ENCODE results near the gene GNAI3.

The GNAI3 gene

DNA sequence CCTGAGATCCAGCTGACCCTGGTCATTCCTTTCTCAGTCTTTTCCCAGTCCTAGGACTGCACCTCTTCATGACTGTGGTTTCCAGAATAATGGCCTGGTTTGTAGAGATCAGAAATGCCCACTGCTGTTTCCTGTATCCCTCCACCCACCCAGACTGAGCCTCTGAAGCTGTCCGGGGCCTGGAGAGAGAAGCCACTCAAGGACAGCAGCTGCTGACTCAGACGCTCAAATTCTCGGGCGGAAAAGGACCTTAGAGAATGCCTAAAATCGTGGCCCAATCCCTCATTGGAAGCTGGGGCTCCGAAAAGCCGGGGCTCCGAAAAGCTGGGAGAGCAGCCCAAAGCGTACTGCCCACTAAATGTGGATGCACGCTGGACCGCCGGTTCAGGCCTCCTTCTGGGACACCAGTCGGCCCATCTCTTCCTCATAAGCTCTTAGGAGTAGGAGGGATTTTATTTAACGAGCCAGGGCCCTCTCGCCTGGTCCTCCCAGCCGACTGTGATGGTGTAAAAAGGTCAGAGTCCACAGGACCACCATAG lies 16.5 kb upstream of the GNAI3 start:
- peaks cover 13% of the 10 kb centered on the region for H3K4me1 ChIP-seq (ENCODE audit: insufficient read depth, low read length)
- TF ChIP-seq CTCF (IDR thresholded peaks at IDR 0.05; ENCODE audit: borderline replicate concordance, extremely low read depth, low read length, poor library complexity, severe bottlenecking): no peak
- TF ChIP-seq EZH2 (IDR thresholded peaks at IDR 0.05; ENCODE audit: borderline replicate concordance, low read depth, low read length, severe bottlenecking): no peak
- peak overlapping the region; percentile 92 for H2AFZ ChIP-seq (ENCODE audit: low read depth, low read length)
- no peaks in the 10 kb centered on the region for H3K79me2 ChIP-seq (ENCODE audit: insufficient read depth, low read length)
- no peaks in the 10 kb centered on the region for H3K27me3 ChIP-seq (ENCODE audit: insufficient read depth, low read length, poor library complexity)
- H3K9me3 ChIP-seq (ENCODE audit: insufficient read depth, low read length, severe bottlenecking): no peaks in the 10 kb centered on the region
- H3K27ac ChIP-seq (ENCODE audit: low read length): peak overlapping the region; percentile 65; the same call in 1 of the 2 replicates
- peak overlapping the region; percentile 47; the same call in 1 of the 2 replicates for H3K9ac ChIP-seq (ENCODE audit: low read depth, low read length)
- peak overlapping the region; percentile 60 for H3K4me2 ChIP-seq (ENCODE audit: insufficient read depth, low read length)
- DNase-seq: no peak
- H4K20me1 ChIP-seq (ENCODE audit: insufficient read depth, low read length): no peaks in the 10 kb centered on the region
- H3K36me3 ChIP-seq (ENCODE audit: insufficient read depth, low read length): no peaks in the 10 kb centered on the region
- no peak for ATAC-seq (ENCODE audit: insufficient read depth, low read depth)
- H3K4me3 ChIP-seq (ENCODE audit: low read depth in 1 of 2, low read length in 2 of 2): peak overlapping the region in 1 of 2 experiments; percentile 46; a peak in 1 of 4 replicates

- TF ChIP-seq EZH2 (IDR thresholded peaks at IDR 0.05; ENCODE audit: borderline replicate concordance, low read depth, low read length, severe bottlenecking): no peak
- peak; percentile 99 for TF ChIP-seq CTCF (IDR thresholded peaks at IDR 0.05; ENCODE audit: borderline replicate concordance, extremely low read depth, low read length, poor library complexity, severe bottlenecking)
- Histone ChIP-seq H3K27ac (ENCODE audit: low read length) (peak overlapping the region; percentile 65), H3K4me1 (ENCODE audit: insufficient read depth, low read length) (peaks cover 13% of the 10 kb centered on the region), H3K36me3 (ENCODE audit: insufficient read depth, low read length) (no peaks in the 10 kb centered on the region), H4K20me1 (ENCODE audit: insufficient read depth, low read length) (no peaks in the 10 kb centered on the region), H2AFZ (ENCODE audit: low read depth, low read length) (peak overlapping the region; percentile 92), H3K4me2 (ENCODE audit: insufficient read depth, low read length) (peak overlapping the region; percentile 60), H3K27me3 (ENCODE audit: insufficient read depth, low read length, poor library complexity) (no peaks in the 10 kb centered on the region), H3K79me2 (ENCODE audit: insufficient read depth, low read length) (no peaks in the 10 kb centered on the region), H3K9ac (ENCODE audit: low read depth, low read length) (peak overlapping the region; percentile 47), H3K9me3 (ENCODE audit: insufficient read depth, low read length, severe bottlenecking) (no peaks in the 10 kb centered on the region), H3K4me3 (ENCODE audit: low read depth in 1 of 2, low read length in 2 of 2) (peak overlapping the region in 1 of 2 experiments; percentile 46; a peak in 2 of 4 replicates)
- DNase-seq: peak; percentile 91
- peak; percentile 91 for ATAC-seq (ENCODE audit: insufficient read depth, low read depth)
Measured at GRCh38 chr1:109532365-109533136, 15.9 kb upstream of the GNAI3 start.

GRCh38 chr1:109534307-109534858 lies 14.0 kb upstream of the GNAI3 start:
- peaks cover 13% of the 10 kb centered on the region for H3K4me1 ChIP-seq (ENCODE audit: insufficient read depth, low read length)
- no peaks in the 10 kb centered on the region for H3K27me3 ChIP-seq (ENCODE audit: insufficient read depth, low read length, poor library complexity)
- DNase-seq: no peak
- H4K20me1 ChIP-seq (ENCODE audit: insufficient read depth, low read length): no peaks in the 10 kb centered on the region
- TF ChIP-seq EZH2 (IDR thresholded peaks at IDR 0.05; ENCODE audit: borderline replicate concordance, low read depth, low read length, severe bottlenecking) (no peak), CTCF (IDR thresholded peaks at IDR 0.05; ENCODE audit: borderline replicate concordance, extremely low read depth, low read length, poor library complexity, severe bottlenecking) (no peak)
- no peak overlapping the region for H3K4me2 ChIP-seq (ENCODE audit: insufficient read depth, low read length)
- H3K27ac ChIP-seq (ENCODE audit: low read length): no peak overlapping the region
- H3K79me2 ChIP-seq (ENCODE audit: insufficient read depth, low read length): no peaks in the 10 kb centered on the region
- H2AFZ ChIP-seq (ENCODE audit: low read depth, low read length): no peak overlapping the region
- no peaks in the 10 kb centered on the region for H3K36me3 ChIP-seq (ENCODE audit: insufficient read depth, low read length)
- ATAC-seq (ENCODE audit: insufficient read depth, low read depth): no peak
- H3K4me3 ChIP-seq (ENCODE audit: low read depth in 1 of 2, low read length in 2 of 2): no peak overlapping the region
- no peak overlapping the region for H3K9ac ChIP-seq (ENCODE audit: low read depth, low read length)
- H3K9me3 ChIP-seq (ENCODE audit: insufficient read depth, low read length, severe bottlenecking): no peaks in the 10 kb centered on the region

Measured in DND-41 (cell line).